Activated CD4-positive, alpha-beta T cell treated with anti-CD3 and anti-CD28 coated beads for 24 hours (primary cell): Measurements from ENCODE around the gene C1orf53.

Source experiments
- DNase-seq, 2 donors: peaks; one replicate each; pipeline ENCODE4 v3.0.0-alpha.2; 2020; ENCODE audit warnings: low read depth in 2 of 2

C1orf53 gene

GRCh38 chr1:197955486-197956394 lies 53.3 kb downstream of the C1orf53 start:
- no peak for DNase-seq
